HG02943 (cell line): ENCODE data around the gene FOXP1.

Source experiments
- ATAC-seq: cut with Tn5 transposase; IDR thresholded peaks from one replicate; pipeline ENCODE4 v1.9.1; 2021; ENCODE audit warnings: mild to moderate bottlenecking, low read depth, moderate library complexity; ENCODE audit not compliant: unreplicated experiment

FOXP1 gene

GRCh38 chr3:70943886-70944285 is 639.6 kb downstream of the FOXP1 start:
- ATAC-seq: no peak

- ATAC-seq: no peak
These were observed 650.3 kb downstream of the FOXP1 start for GRCh38 chr3:70933105-70933810.

GRCh38 chr3:70930066-70930465 is 653.5 kb downstream of the FOXP1 start:
- no peak for ATAC-seq

DNA sequence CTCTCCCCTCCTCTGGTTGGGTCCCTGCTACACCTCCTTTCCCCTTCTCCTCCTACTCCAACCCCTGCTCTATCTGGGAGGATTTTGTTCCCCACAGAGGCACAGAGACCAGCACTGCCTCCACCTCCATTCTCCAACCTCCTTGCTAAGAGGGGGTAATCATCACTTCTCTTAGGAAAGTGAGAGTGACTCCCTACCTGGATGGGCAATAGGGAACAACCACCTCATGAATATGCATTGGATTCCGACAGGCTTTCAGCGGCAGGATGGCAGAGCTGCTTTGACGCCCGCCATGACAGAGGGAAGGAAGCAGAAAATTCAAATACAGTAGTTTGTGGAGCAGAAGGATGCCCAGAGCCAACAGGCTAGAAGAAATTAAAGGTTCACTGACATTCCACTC is 656.3 kb downstream of the FOXP1 start:
- ATAC-seq: no peak

GRCh38 chr3:70926835-70927234 is 656.7 kb downstream of the FOXP1 start:
- ATAC-seq: no peak

- no peak for ATAC-seq
These were observed 663.9 kb downstream of the FOXP1 start for GRCh38 chr3:70919661-70920060.

DNA sequence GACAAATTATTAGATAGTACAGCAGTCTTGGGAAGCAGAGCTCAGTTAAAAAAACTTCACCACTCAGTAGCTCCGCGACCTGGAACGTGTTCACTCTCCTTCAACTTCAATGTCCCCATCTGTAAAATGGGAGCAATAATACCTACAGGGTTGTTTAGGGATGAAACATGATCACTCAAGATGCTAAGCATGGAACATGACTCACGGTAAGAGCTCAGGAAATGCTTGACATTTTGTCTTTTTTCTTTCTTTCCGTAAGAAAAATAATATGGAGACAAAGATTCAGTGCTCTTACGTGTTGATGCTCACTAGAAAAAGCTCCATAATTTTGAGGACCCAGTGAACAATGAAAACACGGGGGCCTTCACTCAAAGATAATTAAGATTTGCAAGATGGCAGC is 664.4 kb downstream of the FOXP1 start:
- no peak for ATAC-seq

DNA sequence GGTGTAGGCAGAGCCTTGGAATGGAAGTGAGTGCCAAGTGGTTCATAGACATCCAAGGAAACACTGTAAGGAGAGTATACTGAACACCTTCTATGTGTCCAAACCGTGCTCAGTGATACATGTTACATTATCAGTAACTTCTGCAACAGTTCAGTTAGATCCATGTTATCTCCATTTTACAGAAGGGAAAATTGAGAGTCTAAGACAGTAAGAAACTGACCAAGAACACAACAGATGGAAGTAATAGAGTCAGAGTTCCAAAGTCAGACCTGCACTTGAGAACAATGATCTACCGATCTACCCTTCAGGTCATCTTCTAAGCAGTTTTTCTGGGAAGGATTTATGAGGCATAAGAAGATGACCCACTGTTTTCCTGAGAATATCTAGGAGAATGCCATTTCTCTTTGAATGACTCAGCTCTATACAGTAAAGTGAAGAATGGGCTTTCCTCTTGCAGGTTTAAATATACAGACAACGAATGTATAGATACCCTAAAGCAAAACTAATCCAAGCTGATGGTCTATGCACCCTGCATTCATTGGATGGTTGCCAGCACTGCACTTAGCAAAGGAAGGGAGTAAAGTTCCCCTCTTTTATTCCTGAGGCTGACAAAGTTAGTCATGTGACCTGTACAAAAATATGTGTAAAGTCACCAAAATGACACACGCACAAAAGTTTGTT is 667.0 kb downstream of the FOXP1 start:
- no peak for ATAC-seq

DNA sequence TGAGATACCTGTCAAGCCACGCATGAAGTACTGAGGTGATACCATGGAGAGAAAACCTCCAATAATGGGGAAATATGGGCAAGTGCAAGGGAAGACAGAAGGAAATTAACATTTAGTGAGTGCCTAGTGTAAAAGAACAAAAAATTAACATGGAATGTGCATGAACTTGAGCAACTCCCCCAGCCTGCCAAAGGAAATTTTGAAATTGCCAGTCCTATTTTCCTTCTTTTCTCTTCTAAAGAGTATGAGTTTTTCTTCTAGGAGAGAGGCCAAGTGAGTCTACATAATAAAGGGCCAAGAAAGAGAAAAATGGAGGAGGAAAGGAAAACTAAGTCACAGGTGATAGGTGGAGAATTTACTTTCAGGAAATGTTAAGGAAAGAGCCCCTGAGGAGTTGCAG is 668.7 kb downstream of the FOXP1 start:
- no peak for ATAC-seq

- ATAC-seq: no peak
These were observed 671.8 kb downstream of the FOXP1 start for GRCh38 chr3:70911719-70912118.

GRCh38 chr3:70905491-70905890 is 678.0 kb downstream of the FOXP1 start:
- ATAC-seq: no peak
